GM06990 (cell line): ENCODE measurements around the gene STX12.

Experiments used
- DNase-seq: peaks from one replicate; pipeline ENCODE4 v3.0.0-alpha.2; 2011; ENCODE audit not compliant: insufficient read length; ENCODE audit errors: extremely low read depth
- H3K27me3 ChIP-seq: replicated peaks from 2 replicates; pipeline ENCODE4 v1.6.0; 2011; ENCODE audit warnings: low read length; ENCODE audit not compliant: control insufficient read depth, insufficient read depth
- H3K36me3 ChIP-seq: 2 replicates; pipeline ENCODE4 v1.5.1; 2011; ENCODE audit warnings: low read length; ENCODE audit not compliant: control insufficient read depth, insufficient read depth
- H3K4me3 ChIP-seq: replicated peaks from 2 replicates; pipeline ENCODE4 v1.5.1; 2011; ENCODE audit warnings: low read depth, mild to moderate bottlenecking, control low read depth, low read length
- TF ChIP-seq, protein P1 (sequence below): IDR thresholded peaks from 2 replicates; pipeline ENCODE4 v1.5.1; 2011; ENCODE audit warnings: low read length, control low read depth, mild to moderate bottlenecking, inconsistent platforms; ENCODE audit not compliant: insufficient read depth, poor library complexity, severe bottlenecking

The STX12 gene

GRCh38 chr1:27772932-27773825 is at the start of gene STX12:
Gene STX12, plus strand, starts transcription at chr1:27773219. Its CDS starts 89 bp downstream, at chr1:27773308.
- DNase-seq: peak; percentile 99
- no peaks in the 10 kb centered on the region for H3K36me3 ChIP-seq
- TF ChIP-seq, protein P1, sequence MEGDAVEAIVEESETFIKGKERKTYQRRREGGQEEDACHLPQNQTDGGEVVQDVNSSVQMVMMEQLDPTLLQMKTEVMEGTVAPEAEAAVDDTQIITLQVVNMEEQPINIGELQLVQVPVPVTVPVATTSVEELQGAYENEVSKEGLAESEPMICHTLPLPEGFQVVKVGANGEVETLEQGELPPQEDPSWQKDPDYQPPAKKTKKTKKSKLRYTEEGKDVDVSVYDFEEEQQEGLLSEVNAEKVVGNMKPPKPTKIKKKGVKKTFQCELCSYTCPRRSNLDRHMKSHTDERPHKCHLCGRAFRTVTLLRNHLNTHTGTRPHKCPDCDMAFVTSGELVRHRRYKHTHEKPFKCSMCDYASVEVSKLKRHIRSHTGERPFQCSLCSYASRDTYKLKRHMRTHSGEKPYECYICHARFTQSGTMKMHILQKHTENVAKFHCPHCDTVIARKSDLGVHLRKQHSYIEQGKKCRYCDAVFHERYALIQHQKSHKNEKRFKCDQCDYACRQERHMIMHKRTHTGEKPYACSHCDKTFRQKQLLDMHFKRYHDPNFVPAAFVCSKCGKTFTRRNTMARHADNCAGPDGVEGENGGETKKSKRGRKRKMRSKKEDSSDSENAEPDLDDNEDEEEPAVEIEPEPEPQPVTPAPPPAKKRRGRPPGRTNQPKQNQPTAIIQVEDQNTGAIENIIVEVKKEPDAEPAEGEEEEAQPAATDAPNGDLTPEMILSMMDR: no peak
- no peaks in the 10 kb centered on the region for H3K27me3 ChIP-seq
- peak within 1 kb of the TSS; percentile 100 for H3K4me3 ChIP-seq

- Histone ChIP-seq H3K27me3 (no peaks in the 10 kb centered on the region), H3K4me3 (peak overlapping the region; percentile 55), H3K36me3 (no peaks in the 10 kb centered on the region; the same call in 1 of the 2 replicates)
- TF ChIP-seq, protein P1: no peak
- DNase-seq: no peak
Measured at GRCh38 chr1:27724961-27725373, 48.1 kb upstream of the STX12 start.

DNA sequence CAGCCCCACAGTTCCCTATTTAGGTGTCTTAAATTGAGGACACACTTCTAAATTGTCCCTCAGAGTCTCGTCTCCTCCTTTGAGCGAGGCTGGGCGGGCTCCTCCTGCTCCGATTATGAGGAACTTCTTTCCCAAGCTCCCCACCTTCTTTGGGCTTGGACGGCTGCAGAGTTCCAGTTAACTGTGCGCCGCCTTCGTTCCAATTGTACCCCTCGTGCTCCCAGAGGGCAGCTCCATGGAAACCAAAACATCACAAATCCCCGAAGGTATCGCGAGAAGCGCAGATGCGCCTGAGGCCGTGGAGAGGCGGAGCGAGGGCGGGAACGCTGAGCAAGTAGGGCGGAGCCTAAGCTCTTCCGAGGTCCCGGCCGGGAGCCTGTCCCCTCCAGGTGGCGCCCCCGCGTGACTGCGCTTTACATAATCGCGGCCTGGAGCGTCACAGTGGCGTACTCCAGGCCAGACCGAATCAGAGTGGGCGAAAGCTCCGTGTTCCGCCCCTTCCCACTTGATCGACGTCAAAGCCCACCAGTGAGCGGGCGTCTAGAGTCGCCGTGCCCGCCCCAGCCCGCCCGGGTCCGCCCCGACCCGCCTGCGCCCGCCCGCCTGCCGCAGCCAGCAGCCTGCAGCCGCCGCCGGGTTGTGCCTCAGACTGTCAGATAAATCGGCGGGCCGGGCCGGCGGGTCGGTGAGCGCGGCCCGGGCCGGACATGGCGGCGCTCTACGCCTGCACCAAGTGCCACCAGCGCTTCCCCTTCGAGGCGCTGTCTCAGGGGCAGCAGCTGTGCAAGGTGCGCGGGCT is 47.4 kb upstream of the STX12 start, which contains the start of gene FAM76A:
FAM76A (plus strand) TSS at position 588 of the 799 bp plus-strand sequence; CDS start at position 708, 120 bp downstream.
- TF ChIP-seq, protein P1: peak; percentile 58
- peak; percentile 100 for DNase-seq
- peak within 1 kb of the TSS; percentile 87 for H3K4me3 ChIP-seq
- no peaks in the 10 kb centered on the region for H3K27me3 ChIP-seq
- H3K36me3 ChIP-seq: no peaks in the 10 kb centered on the region; the same call in 1 of the 2 replicates

GRCh38 chr1:27726173-27727044 is 46.6 kb upstream of the STX12 start:
- H3K27me3 ChIP-seq: no peaks in the 10 kb centered on the region
- TF ChIP-seq, protein P1: no peak
- peak overlapping the region; percentile 87 for H3K4me3 ChIP-seq
- DNase-seq: peak; percentile 6
- H3K36me3 ChIP-seq: no peaks in the 10 kb centered on the region; the same call in 1 of the 2 replicates

DNA sequence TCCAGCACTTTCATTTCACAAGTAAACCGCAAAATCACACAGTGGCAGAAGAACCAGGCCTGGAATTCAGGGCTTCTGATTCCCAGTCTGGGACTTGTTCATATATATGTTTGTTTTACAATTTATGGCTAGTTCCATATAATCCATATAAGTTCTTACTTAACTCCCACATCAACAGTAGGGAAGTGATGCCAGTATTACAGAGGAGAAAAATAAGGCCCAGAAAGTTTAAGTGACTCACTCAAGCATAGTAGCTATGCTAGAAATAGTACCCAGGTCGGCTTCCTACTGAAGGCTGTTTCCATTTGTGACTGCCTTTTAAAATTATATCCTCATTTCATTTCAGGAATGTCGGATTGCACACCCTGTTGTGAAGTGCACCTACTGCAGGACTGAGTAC is 45.9 kb upstream of the STX12 start:
- H3K36me3 ChIP-seq: no peaks in the 10 kb centered on the region; the same call in 1 of the 2 replicates
- H3K4me3 ChIP-seq: peak overlapping the region; percentile 87
- no peak for DNase-seq
- TF ChIP-seq, protein P1: no peak
- no peaks in the 10 kb centered on the region for H3K27me3 ChIP-seq
